GM21390 (cell line): ENCODE results near the gene DCTD.

ENCODE experiments used
- ATAC-seq: cut with Tn5 transposase; IDR thresholded peaks from one replicate; pipeline ENCODE4 v1.9.1; 2021; ENCODE audit not compliant: unreplicated experiment

DCTD gene

DNA sequence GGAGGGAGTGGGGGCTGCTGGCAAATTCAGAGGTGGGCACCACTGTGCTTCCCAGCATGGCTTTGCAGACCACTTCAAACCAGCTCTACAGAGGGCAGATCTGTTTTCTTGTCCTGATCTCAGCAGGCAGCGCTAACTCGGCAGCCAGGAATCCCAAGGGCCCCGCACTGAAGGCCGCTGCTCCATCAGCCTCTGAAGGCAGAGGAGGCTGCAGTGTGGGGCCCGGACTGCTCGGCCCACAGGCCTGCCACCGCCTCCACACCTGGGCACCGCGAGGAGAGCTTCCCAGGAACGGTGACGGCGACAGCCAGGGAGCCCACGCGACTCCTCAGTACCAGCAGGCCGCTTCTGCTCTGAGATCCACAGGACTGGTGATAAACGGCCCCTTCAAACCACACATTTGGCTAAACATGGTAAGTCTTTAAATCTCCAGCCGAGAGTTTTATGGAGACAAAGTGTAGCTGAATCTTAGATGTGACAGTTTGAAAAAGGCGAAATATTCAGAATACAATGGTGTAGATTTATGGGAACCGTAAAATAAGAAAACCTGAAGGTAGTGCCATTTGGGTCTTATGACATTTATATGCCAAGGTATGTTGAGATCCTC lies 23.6 kb downstream of the DCTD start:
- no peak for ATAC-seq

GRCh38 chr4:182893047-182893446 lies 24.1 kb downstream of the DCTD start:
- no peak for ATAC-seq

DNA sequence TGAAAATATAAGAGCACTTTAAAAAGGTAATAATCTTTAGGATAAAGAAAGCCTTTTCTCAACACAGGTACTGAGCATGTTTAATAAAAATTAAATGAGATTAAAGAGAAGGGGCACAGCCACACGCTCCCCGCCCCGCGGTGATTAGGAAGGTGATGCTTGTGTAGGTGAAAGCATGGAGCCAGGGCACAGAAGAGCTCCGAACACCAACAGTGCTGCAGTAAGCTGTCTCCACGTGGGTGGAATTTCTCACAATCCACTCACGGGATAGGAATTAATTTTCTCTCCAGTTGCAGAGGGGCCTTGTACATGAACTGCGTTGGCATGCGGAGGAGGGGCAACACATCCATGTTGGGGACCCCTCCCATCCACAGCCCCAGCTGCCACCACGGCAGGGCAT lies 27.0 kb downstream of the DCTD start:
- ATAC-seq: no peak

- no peak for ATAC-seq
Observed at GRCh38 chr4:182888891-182889290, 28.3 kb downstream of the DCTD start.

DNA sequence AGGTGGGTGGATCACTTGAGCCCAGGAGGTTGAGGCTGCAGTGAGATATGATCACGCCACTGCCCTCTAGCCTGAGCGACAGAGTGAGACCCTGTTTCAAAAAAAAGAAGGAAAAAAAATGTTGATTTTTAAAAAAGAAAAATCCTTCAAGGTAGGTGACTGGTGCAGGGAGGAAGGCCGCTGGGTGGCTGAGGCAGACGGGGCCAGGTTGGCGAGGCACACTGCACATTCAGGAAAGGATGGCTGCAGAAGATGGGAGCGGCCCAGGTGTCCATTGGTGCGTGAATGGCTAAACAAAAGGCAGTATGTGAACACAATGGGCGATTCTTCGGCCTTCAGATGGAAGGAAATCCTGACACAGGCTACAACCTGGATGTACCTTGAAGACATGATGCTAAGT lies 30.4 kb downstream of the DCTD start:
- no peak for ATAC-seq

- ATAC-seq: no peak
Observed at GRCh38 chr4:182886205-182886604, 31.0 kb downstream of the DCTD start.

DNA sequence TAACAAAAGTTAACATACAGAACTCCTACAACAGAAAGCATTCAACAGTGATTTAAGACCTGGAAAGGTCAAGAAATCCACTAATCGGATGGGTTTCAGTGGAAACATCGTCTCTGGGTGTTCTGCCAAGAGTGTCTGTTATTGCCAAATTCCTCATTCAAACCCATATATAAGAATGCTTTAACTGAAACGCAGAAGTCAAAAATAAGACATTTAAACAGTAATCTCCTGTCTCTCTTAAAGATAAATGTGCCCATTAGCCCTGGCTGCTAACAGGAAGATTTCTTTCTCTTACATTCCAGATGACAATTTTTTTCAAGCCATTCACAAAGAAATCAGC lies 31.5 kb downstream of the DCTD start:
- no peak for ATAC-seq

DNA sequence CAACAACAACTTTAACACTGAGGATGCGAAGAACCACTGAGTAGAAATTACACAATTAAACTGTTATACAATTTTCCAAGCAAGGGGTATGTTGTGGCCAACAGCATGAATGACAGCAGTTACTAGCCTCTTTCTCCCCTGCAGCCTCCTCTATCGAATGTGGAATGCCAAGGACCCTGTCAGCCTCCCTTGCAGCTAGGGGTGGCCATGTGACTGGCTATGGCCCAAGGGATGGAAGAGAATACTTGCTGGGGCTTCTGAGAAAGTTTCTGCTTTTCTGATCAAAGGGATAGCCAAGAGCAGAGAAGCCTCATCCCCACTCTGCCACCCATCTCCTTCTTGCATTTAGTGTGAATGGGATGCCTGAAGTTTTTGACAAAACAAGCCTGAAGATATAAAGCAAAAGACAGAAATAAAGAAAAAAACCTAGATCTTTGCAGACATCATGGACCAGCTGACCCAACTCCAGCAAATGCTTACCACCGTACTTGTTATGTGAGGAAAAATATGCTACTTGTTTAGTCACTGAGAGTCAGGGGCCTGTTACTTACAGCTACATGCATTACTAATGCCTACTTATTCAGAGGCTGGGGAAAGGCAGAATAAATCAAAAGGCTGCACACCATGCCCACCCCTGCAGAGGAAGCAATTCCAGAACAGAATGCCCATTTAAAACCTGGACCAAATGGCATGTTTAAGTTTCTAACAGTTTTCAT lies 32.0 kb downstream of the DCTD start:
- ATAC-seq: no peak

GRCh38 chr4:182884040-182884439 lies 33.1 kb downstream of the DCTD start:
- no peak for ATAC-seq

DNA sequence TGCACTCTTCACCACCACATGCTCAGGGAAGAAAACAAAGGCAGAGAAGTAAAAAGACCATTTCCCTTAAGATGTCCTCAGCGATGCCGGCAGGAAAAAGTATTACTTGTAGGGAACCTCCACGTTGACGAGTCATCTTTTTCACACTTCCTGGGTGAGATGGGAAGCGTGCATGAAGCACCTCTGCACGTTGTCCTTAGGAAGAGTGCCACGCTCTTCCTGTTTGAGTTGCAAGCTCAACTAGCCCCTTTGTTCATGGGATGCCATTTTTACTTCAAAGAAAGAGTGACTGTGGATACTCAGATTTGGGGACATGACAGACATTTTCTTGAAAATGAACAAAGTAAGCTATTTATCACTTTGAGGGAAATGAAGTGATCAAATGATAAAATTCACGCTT lies 33.8 kb downstream of the DCTD start:
- no peak for ATAC-seq

DNA sequence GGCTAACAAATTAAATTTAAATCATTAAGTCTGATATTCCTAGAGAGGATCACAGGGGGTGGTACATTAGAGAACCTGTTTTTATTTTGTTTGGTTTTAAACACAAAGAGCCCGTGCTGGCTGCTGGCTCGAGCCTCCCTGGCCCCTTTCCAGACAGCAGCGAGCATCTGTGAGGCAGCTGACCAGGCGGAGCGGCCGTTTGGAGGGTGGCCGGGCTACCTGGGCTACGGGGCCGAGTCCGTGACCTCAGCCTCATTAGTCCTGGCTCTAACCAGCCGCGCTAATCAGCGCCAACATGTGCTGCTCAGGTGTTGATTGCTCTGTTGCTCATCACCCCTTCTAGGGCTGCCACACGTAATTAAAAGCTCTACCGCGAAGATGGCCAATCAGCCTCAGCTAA lies 35.3 kb downstream of the DCTD start:
- no peak for ATAC-seq

GRCh38 chr4:182880387-182881356 lies 36.5 kb downstream of the DCTD start:
- ATAC-seq: no peak

DNA sequence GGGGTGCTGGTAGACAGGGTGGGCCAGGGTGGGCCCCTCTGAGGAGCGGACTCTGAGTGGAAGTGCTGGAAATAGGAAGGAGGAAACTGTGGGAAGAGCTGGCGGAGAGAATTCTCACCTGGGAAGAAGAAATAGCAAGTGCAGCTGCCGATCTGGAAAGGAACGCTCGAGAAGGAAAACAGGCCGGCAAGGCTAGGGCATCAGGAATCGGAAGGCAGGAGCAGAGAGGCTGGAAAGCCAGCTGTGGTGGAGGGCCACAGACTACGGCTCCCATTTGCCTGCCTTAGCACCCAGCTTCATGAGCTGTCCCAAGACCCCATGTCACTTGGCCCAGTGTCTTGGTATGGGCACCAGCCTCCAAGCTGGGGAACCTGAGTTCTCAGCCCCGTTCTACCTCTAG lies 37.3 kb downstream of the DCTD start:
- ATAC-seq: no peak

DNA sequence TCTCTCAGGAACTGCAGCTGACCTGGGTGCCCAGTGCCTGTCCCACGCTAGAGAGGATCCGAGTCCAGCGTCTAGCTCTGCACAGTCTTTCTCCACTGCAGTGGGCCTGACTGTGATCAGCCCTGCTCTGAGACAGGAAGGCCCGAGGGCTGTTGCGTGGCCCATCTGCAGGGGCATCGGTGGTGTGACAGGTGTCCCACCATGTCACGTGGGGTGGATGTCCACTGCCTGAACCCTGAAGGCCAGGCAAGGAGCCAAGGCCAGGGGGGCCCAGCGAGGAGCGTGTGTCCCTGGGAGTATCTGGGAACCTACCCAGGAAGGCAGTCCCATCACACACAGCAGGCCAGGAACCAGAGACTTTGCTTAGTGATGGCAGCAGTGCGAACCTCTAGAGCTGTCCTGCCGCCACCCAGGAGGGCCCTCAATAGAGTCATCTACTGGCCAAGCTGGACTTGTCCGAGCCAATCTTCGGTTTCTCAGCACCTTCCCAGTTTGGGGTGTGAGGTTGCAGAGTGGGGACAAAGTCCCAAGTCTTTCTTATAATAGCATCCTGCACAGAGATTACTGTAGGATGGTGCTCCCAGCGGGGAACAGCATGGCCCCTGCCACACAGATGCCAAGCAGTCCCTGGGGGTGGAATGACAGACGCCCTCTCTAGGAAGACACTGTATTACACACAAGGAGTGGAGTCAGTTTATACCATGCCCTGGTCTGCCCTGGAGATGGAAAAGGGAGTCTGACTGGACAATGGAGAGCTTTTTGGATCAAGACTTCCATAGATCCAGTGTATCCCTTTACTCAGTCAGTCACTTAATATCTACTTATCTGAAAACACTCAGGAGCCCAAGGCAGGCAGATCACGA lies 38.3 kb downstream of the DCTD start:
- no peak for ATAC-seq

- ATAC-seq: no peak
Observed at GRCh38 chr4:182877326-182877883, 39.8 kb downstream of the DCTD start.

GRCh38 chr4:182876427-182876826 lies 40.8 kb downstream of the DCTD start:
- ATAC-seq: no peak

DNA sequence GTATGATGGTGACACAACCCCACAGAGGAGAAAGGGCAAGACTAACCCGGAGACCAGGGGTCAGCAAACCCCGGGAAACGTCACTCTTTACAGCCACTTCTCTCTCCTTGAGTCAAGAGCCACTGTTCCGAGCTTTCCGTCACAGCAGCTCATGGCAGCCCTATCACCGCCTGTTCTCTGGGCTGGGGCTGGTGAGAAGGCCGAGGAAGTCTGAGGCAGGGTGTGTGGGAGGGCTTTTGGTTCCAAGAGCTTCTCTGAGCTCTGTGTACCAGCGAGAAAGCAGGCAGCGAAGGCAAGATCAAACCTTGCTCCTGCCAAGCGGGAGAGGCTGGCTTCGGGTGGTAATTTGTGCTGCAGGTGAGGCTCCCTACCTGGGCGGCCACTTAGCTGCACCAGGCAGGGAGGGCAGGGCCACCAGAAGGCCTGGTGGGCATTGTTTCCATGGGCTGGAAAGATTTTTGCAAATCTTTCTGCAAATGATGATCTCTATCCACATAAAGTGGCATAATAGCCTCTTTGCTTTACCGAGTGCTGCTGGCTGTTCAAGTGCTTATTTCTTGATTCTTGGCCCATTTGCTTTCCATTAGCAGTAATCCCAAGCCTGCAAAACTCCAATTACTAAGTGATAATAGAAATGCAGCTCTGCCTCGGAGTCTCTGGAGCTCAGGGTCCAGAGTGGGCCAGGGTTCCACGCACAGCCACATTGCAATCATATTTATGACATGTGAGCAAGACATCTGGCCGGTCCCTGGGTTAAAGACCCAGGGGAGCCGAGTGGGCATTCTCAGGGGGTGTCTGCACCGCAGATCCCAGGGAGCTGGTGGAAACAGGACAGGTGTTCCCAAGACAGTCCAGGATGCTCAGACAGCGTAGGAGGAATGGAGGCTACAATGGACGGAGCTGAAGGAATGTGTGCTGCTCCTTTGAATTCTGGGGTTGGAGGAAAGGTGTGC lies 41.5 kb downstream of the DCTD start:
- ATAC-seq: no peak

GRCh38 chr4:182874797-182875345 lies 42.3 kb downstream of the DCTD start:
- no peak for ATAC-seq

DNA sequence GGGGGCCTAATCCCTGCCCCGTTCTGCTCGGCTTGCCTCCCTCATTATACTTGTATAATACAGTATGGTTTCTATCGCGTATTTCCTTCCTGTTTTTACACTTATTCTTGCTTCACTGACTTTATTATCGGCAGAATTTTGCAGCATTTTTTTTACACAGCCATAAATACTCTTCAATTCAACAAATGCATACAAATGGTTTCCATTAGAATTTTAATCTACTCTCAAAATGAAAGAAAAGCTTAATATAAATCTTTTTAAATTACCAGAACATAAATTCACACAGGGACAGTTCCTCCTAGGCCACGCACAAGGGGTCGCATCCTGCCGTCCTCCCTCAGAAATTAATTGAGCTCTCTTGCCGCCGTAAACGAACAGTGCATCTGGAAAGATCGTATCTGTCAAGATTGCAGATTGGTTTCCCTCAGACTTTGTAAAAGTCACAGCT lies 42.9 kb downstream of the DCTD start:
- no peak for ATAC-seq
